Neural progenitor cell (in vitro differentiated cells): ENCODE results near the gene CYFIP2. TPM values are rescaled to one million over a fixed set of nuclear protein-coding genes. Genes with fewer than 3 reads are reported as not detected.

Experiments
- DNase-seq: peaks from one replicate; pipeline ENCODE4 v3.0.0-alpha.2; 2016; ENCODE audit warnings: low spot score
- H2AFZ ChIP-seq: fragments of 200-600 bp; sonication (generic); replicated peaks from 2 replicates; pipeline ENCODE4 v1.6.1; 2016; ENCODE audit warnings: antibody characterized with exemption
- H3F3A ChIP-seq: fragments of 200-600 bp; sonication (generic); 2 replicates; pipeline ENCODE4 v1.6.1; 2016; ENCODE audit warnings: antibody characterized with exemption, low read depth
- H3K27ac ChIP-seq: fragments of 200-600 bp; sonication (generic); 2 replicates; pipeline ENCODE4 v1.5.1; 2016; ENCODE audit warnings: mild to moderate bottlenecking
- H3K27me3 ChIP-seq: fragments of 200-600 bp; sonication (generic); 2 replicates; pipeline ENCODE4 v1.6.1; 2016; ENCODE audit warnings: mild to moderate bottlenecking, moderate library complexity
- H3K36me3 ChIP-seq: fragments of 200-600 bp; sonication (generic); 2 replicates; pipeline ENCODE4 v1.5.1; 2016
- H3K4me1 ChIP-seq: fragments of 200-600 bp; sonication (generic); 2 replicates; pipeline ENCODE4 v1.6.1; 2016; ENCODE audit warnings: mixed run types
- H3K4me2 ChIP-seq: fragments of 200-600 bp; sonication (generic); 2 replicates; pipeline ENCODE4 v1.6.1; 2016
- H3K4me3 ChIP-seq: fragments of 200-600 bp; sonication (generic); 2 replicates; pipeline ENCODE4 v1.5.1; 2016
- H3K79me2 ChIP-seq: fragments of 200-600 bp; sonication (generic); 2 replicates; pipeline ENCODE4 v1.6.1; 2016; ENCODE audit warnings: low read depth
- H3K9ac ChIP-seq: fragments of 200-600 bp; sonication (generic); 2 replicates; pipeline ENCODE4 v1.6.1; 2016
- H3K9me3 ChIP-seq: fragments of 200-600 bp; sonication (generic); 2 replicates; pipeline ENCODE4 v1.5.1; 2016; ENCODE audit warnings: low read depth
- H4K20me1 ChIP-seq: fragments of 200-600 bp; sonication (generic); 2 replicates; pipeline ENCODE4 v1.6.1; 2016; ENCODE audit warnings: low read depth
- H3K27ac Mint-ChIP-seq: 3 replicates; pipeline ENCODE4 v1.8.0; 2021; ENCODE audit warnings: mixed read lengths
- H3K27me3 Mint-ChIP-seq: 2 replicates; pipeline ENCODE4 v1.8.0; 2022; ENCODE audit warnings: low read depth, mild to moderate bottlenecking, inconsistent platforms, moderate library complexity, mixed read lengths; ENCODE audit not compliant: insufficient read depth
- H3K36me3 Mint-ChIP-seq: 3 replicates; pipeline ENCODE4 v1.8.0; 2021; ENCODE audit warnings: mixed read lengths
- H3K4me1 Mint-ChIP-seq: 3 replicates; pipeline ENCODE4 v1.8.0; 2021; ENCODE audit warnings: mixed read lengths
- H3K4me3 Mint-ChIP-seq: 3 replicates; pipeline ENCODE4 v1.8.0; 2021; ENCODE audit warnings: mild to moderate bottlenecking, moderate library complexity, mixed read lengths
- H3K9me3 Mint-ChIP-seq: 3 replicates; pipeline ENCODE4 v1.8.0; 2020; ENCODE audit warnings: mixed read lengths
- EZH2 ChIP-seq: fragments of 200-600 bp; sonication (generic); IDR thresholded peaks from 2 replicates; pipeline ENCODE4 v1.6.1; 2017; ENCODE audit warnings: antibody characterized with exemption, mild to moderate bottlenecking, moderate library complexity
- EZH2phosphoT487 ChIP-seq: fragments of 200-600 bp; sonication (generic); IDR thresholded peaks from 2 replicates; pipeline ENCODE4 v1.6.1; 2017; ENCODE audit warnings: antibody characterized with exemption
- total RNA-seq: library from RNA; depleted of rRNA; stranded (reverse); fragments of >200 nt; gene quantifications from 2 replicates; pipeline ENCODE4 v1.2.3, GENCODE V29; 2015; ENCODE audit warnings: low replicate concordance
- TF ChIP-seq, protein P1 (sequence below): fragments of 200-600 bp; sonication (generic); IDR thresholded peaks from 2 replicates; pipeline ENCODE4 v1.5.1; 2017; ENCODE audit warnings: antibody characterized with exemption, mild to moderate bottlenecking

CYFIP2 gene
- total RNA-seq, 1 donor from 2014 or later: 70.2 TPM

DNA sequence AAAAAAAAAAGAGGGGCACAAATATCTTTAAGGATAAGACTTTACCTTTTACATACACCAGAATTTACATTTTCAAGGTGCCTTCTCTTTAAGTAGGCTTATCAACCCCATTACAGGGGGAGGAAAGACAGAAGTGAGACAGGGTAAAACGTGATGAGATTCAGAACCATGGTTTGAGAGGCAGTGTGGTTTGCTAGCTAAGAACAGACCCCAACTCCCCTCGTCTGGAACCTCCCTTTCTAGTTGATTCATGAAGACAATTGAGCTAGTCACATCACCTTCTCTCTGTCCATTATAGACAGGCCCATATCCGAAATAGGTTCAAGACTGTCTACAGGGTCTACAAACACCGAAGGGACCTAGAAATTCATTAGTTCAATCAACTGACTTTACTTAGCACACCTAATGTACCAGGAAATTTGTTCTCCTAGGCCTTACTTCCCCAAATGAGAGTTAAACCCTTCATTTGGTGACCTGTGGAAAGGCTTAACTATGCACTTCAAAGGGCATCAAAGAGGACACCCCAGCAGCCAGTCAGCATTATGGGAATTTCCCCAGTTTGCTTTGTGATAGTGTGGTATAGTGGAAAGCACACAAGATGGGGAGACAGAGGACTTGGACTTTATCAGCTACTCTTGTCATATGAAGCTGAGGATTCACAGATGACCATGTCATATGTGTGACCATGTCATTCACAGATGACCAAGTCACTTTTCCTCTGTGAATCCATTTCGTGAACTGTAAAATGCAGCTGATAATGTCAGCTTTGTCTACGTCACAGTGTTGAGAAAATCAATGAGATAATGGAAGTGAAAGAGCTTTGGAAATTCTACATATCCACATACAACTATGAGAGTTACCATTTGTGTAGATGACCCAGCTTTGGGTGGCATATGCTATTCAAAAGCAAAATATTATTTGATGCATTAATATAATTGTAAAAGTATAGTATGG lies 40.2 kb upstream of the CYFIP2 start:
- no peaks in the 10 kb centered on the region for H3K4me1 ChIP-seq
- no peaks in the 10 kb centered on the region for H3K36me3 Mint-ChIP-seq
- H3K27me3 Mint-ChIP-seq: peaks cover 2% of the 10 kb centered on the region
- no peak overlapping the region for H3K9ac ChIP-seq
- no peak overlapping the region for H3K27ac ChIP-seq
- no peak overlapping the region for H2AFZ ChIP-seq
- H4K20me1 ChIP-seq: no peaks in the 10 kb centered on the region
- H3K9me3 ChIP-seq: no peaks in the 10 kb centered on the region
- no peaks in the 10 kb centered on the region for H3K79me2 ChIP-seq
- H3K27me3 ChIP-seq: no peaks in the 10 kb centered on the region
- TF ChIP-seq EZH2 (no peak), EZH2phosphoT487 (no peak)
- TF ChIP-seq, protein P1, sequence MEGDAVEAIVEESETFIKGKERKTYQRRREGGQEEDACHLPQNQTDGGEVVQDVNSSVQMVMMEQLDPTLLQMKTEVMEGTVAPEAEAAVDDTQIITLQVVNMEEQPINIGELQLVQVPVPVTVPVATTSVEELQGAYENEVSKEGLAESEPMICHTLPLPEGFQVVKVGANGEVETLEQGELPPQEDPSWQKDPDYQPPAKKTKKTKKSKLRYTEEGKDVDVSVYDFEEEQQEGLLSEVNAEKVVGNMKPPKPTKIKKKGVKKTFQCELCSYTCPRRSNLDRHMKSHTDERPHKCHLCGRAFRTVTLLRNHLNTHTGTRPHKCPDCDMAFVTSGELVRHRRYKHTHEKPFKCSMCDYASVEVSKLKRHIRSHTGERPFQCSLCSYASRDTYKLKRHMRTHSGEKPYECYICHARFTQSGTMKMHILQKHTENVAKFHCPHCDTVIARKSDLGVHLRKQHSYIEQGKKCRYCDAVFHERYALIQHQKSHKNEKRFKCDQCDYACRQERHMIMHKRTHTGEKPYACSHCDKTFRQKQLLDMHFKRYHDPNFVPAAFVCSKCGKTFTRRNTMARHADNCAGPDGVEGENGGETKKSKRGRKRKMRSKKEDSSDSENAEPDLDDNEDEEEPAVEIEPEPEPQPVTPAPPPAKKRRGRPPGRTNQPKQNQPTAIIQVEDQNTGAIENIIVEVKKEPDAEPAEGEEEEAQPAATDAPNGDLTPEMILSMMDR: no peak
- no peaks in the 10 kb centered on the region for H3K4me1 Mint-ChIP-seq
- no peak for DNase-seq
- no peak overlapping the region for H3K27ac Mint-ChIP-seq
- no peaks in the 10 kb centered on the region for H3F3A ChIP-seq
- no peak overlapping the region for H3K4me3 Mint-ChIP-seq
- no peak overlapping the region for H3K4me2 ChIP-seq
- no peak overlapping the region for H3K4me3 ChIP-seq
- no peaks in the 10 kb centered on the region for H3K9me3 Mint-ChIP-seq
- H3K36me3 ChIP-seq: no peaks in the 10 kb centered on the region

DNA sequence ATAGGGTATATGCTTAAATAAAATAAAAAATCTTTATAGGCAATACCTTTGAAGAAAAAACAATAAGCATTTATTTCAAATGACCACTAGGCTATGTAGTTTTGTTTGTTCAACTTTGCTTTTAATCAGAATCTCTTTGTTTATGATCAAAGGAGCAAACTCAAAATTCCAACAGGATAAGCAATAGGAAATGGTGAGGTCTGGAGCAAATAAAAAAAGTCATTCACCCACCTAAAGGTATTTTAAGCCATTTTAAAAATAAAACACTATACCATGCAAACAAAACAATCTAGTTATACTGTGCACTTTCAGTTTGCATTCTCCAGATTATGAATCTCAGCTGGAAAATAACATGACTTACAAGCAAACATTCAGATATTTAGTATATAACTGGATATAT lies 35.3 kb upstream of the CYFIP2 start:
- H3F3A ChIP-seq: no peaks in the 10 kb centered on the region
- H4K20me1 ChIP-seq: no peaks in the 10 kb centered on the region
- no peaks in the 10 kb centered on the region for H3K9me3 ChIP-seq
- H3K27me3 Mint-ChIP-seq: peaks cover 2% of the 10 kb centered on the region
- H2AFZ ChIP-seq: no peak overlapping the region
- DNase-seq: no peak
- H3K4me3 Mint-ChIP-seq: no peak overlapping the region
- H3K4me2 ChIP-seq: no peak overlapping the region
- H3K9ac ChIP-seq: no peak overlapping the region
- H3K27me3 ChIP-seq: no peaks in the 10 kb centered on the region
- no peaks in the 10 kb centered on the region for H3K36me3 ChIP-seq
- TF ChIP-seq, protein P1: no peak
- H3K4me3 ChIP-seq: no peak overlapping the region
- H3K4me1 ChIP-seq: no peaks in the 10 kb centered on the region
- H3K9me3 Mint-ChIP-seq: no peaks in the 10 kb centered on the region
- no peaks in the 10 kb centered on the region for H3K36me3 Mint-ChIP-seq
- no peak overlapping the region for H3K27ac ChIP-seq
- H3K27ac Mint-ChIP-seq: no peak overlapping the region
- H3K79me2 ChIP-seq: no peaks in the 10 kb centered on the region
- H3K4me1 Mint-ChIP-seq: no peaks in the 10 kb centered on the region

- H3K27me3 ChIP-seq: no peaks in the 10 kb centered on the region
- TF ChIP-seq EZH2 (no peak), EZH2phosphoT487 (no peak)
- TF ChIP-seq, protein P1: no peak
- Mint-ChIP-seq H3K27ac (no peak overlapping the region), H3K9me3 (no peaks in the 10 kb centered on the region), H3K36me3 (no peaks in the 10 kb centered on the region), H3K4me1 (no peaks in the 10 kb centered on the region), H3K27me3 (peaks cover 2% of the 10 kb centered on the region), H3K4me3 (no peak overlapping the region)
- H3K27ac ChIP-seq: no peak overlapping the region
- no peaks in the 10 kb centered on the region for H3K4me1 ChIP-seq
- no peaks in the 10 kb centered on the region for H3K9me3 ChIP-seq
- no peaks in the 10 kb centered on the region for H4K20me1 ChIP-seq
- H2AFZ ChIP-seq: no peak overlapping the region
- no peak overlapping the region for H3K4me3 ChIP-seq
- no peaks in the 10 kb centered on the region for H3K79me2 ChIP-seq
- H3K4me2 ChIP-seq: no peak overlapping the region
- DNase-seq: no peak
- H3K9ac ChIP-seq: no peak overlapping the region
- H3K36me3 ChIP-seq: no peaks in the 10 kb centered on the region
- no peaks in the 10 kb centered on the region for H3F3A ChIP-seq
Measured at GRCh38 chr5:157232706-157233105, 33.2 kb upstream of the CYFIP2 start.
